ENCODE data around the gene KCNK15. TPM values are rescaled to one million over a fixed set of nuclear protein-coding genes. Genes with fewer than 3 reads are reported as not detected.

Gene KCNK15
- total RNA-seq, 1 experiment from 2014 or later: not detected

GRCh38 chr20:44765091-44765490 is 19.4 kb downstream of the KCNK15 start:
- H3K4me1 ChIP-seq (replicated peaks): no peaks in the 10 kb centered on the region
- H3K4me3 ChIP-seq: no peak overlapping the region
- no peak for DNase-seq (ENCODE audit: low read depth in 1 of 2, low spot score in 2 of 2)
- no peaks in the 10 kb centered on the region for H3K9me3 ChIP-seq (replicated peaks)
- no peak overlapping the region for H3K27ac ChIP-seq
- H3K36me3 ChIP-seq: no peaks in the 10 kb centered on the region
- H3K27me3 ChIP-seq (replicated peaks): peaks cover 43% of the 10 kb centered on the region

GRCh38 chr20:44765701-44766347 is 20.2 kb downstream of the KCNK15 start:
- H3K36me3 ChIP-seq: no peaks in the 10 kb centered on the region
- DNase-seq (ENCODE audit: low read depth in 1 of 2, low spot score in 2 of 2): no peak
- no peak overlapping the region for H3K4me3 ChIP-seq
- H3K9me3 ChIP-seq (replicated peaks): no peaks in the 10 kb centered on the region
- H3K27ac ChIP-seq: no peak overlapping the region
- H3K27me3 ChIP-seq (replicated peaks): peaks cover 42% of the 10 kb centered on the region
- no peaks in the 10 kb centered on the region for H3K4me1 ChIP-seq (replicated peaks)

- no peak for DNase-seq (ENCODE audit: low read depth in 1 of 2, low spot score in 2 of 2)
- no peak overlapping the region for H3K27ac ChIP-seq
- peaks cover 55% of the 10 kb centered on the region for H3K27me3 ChIP-seq (replicated peaks)
- no peak overlapping the region for H3K4me3 ChIP-seq
- H3K9me3 ChIP-seq (replicated peaks): no peaks in the 10 kb centered on the region
- H3K4me1 ChIP-seq (replicated peaks): no peaks in the 10 kb centered on the region
- H3K36me3 ChIP-seq: no peaks in the 10 kb centered on the region
Measured at GRCh38 chr20:44768256-44768655, 22.6 kb downstream of the KCNK15 start.

- DNase-seq (ENCODE audit: low read depth in 1 of 2, low spot score in 2 of 2): no peak
- no peaks in the 10 kb centered on the region for H3K9me3 ChIP-seq (replicated peaks)
- H3K27me3 ChIP-seq (replicated peaks): peaks cover 55% of the 10 kb centered on the region
- no peaks in the 10 kb centered on the region for H3K36me3 ChIP-seq
- no peak overlapping the region for H3K4me3 ChIP-seq
- no peak overlapping the region for H3K27ac ChIP-seq
- no peaks in the 10 kb centered on the region for H3K4me1 ChIP-seq (replicated peaks)
Measured at GRCh38 chr20:44768854-44769480, 23.3 kb downstream of the KCNK15 start.

- no peak overlapping the region for H3K27ac ChIP-seq
- H3K4me1 ChIP-seq (replicated peaks): no peaks in the 10 kb centered on the region
- H3K27me3 ChIP-seq (replicated peaks): peaks cover 51% of the 10 kb centered on the region
- no peaks in the 10 kb centered on the region for H3K36me3 ChIP-seq
- no peaks in the 10 kb centered on the region for H3K9me3 ChIP-seq (replicated peaks)
- no peak for DNase-seq (ENCODE audit: low read depth in 1 of 2, low spot score in 2 of 2)
- H3K4me3 ChIP-seq: no peak overlapping the region
Measured at GRCh38 chr20:44769481-44769863, 23.8 kb downstream of the KCNK15 start.

- Histone ChIP-seq H3K27ac (no peak overlapping the region), H3K27me3 (replicated peaks) (peaks cover 45% of the 10 kb centered on the region), H3K9me3 (replicated peaks) (no peaks in the 10 kb centered on the region), H3K4me1 (replicated peaks) (no peaks in the 10 kb centered on the region), H3K4me3 (no peak overlapping the region), H3K36me3 (no peaks in the 10 kb centered on the region)
- DNase-seq (ENCODE audit: low read depth in 1 of 2, low spot score in 2 of 2): no peak
Measured at GRCh38 chr20:44770484-44771171, 25.0 kb downstream of the KCNK15 start.

GRCh38 chr20:44771172-44771535 is 25.5 kb downstream of the KCNK15 start:
- Histone ChIP-seq H3K27me3 (replicated peaks) (peaks cover 40% of the 10 kb centered on the region), H3K4me3 (no peak overlapping the region), H3K36me3 (no peaks in the 10 kb centered on the region), H3K4me1 (replicated peaks) (no peaks in the 10 kb centered on the region), H3K9me3 (replicated peaks) (no peaks in the 10 kb centered on the region), H3K27ac (no peak overlapping the region)
- DNase-seq (ENCODE audit: low read depth in 1 of 2, low spot score in 2 of 2): no peak

GRCh38 chr20:44772636-44773035 is 27.0 kb downstream of the KCNK15 start:
- H3K9me3 ChIP-seq (replicated peaks): no peaks in the 10 kb centered on the region
- no peak overlapping the region for H3K4me3 ChIP-seq
- H3K27ac ChIP-seq: no peak overlapping the region
- peaks cover 35% of the 10 kb centered on the region for H3K27me3 ChIP-seq (replicated peaks)
- H3K36me3 ChIP-seq: no peaks in the 10 kb centered on the region
- no peaks in the 10 kb centered on the region for H3K4me1 ChIP-seq (replicated peaks)
- no peak for DNase-seq (ENCODE audit: low read depth in 1 of 2, low spot score in 2 of 2)

- Histone ChIP-seq H3K36me3 (no peaks in the 10 kb centered on the region), H3K4me3 (no peak overlapping the region), H3K27ac (no peak overlapping the region), H3K9me3 (replicated peaks) (no peaks in the 10 kb centered on the region), H3K27me3 (replicated peaks) (peaks cover 33% of the 10 kb centered on the region), H3K4me1 (replicated peaks) (no peaks in the 10 kb centered on the region)
- no peak for DNase-seq (ENCODE audit: low read depth in 1 of 2, low spot score in 2 of 2)
Measured at GRCh38 chr20:44773070-44773829, 27.6 kb downstream of the KCNK15 start.

GRCh38 chr20:44776980-44777379 is 31.3 kb downstream of the KCNK15 start:
- DNase-seq (ENCODE audit: low read depth in 1 of 2, low spot score in 2 of 2): no peak
- H3K36me3 ChIP-seq: no peaks in the 10 kb centered on the region
- H3K4me1 ChIP-seq (replicated peaks): no peaks in the 10 kb centered on the region
- H3K27ac ChIP-seq: no peak overlapping the region
- no peaks in the 10 kb centered on the region for H3K9me3 ChIP-seq (replicated peaks)
- H3K27me3 ChIP-seq (replicated peaks): peaks cover 9% of the 10 kb centered on the region; the same call in 1 of the 2 replicates
- H3K4me3 ChIP-seq: no peak overlapping the region

- H3K9me3 ChIP-seq (replicated peaks): no peaks in the 10 kb centered on the region
- DNase-seq (ENCODE audit: low read depth in 1 of 2, low spot score in 2 of 2): peak in 1 of 2 experiments; percentile 22
- H3K27ac ChIP-seq: no peak overlapping the region
- H3K27me3 ChIP-seq (replicated peaks): no peaks in the 10 kb centered on the region; the same call in 1 of the 2 replicates
- H3K36me3 ChIP-seq: no peaks in the 10 kb centered on the region
- no peaks in the 10 kb centered on the region for H3K4me1 ChIP-seq (replicated peaks)
- no peak overlapping the region for H3K4me3 ChIP-seq
Measured at GRCh38 chr20:44780226-44780625, 34.6 kb downstream of the KCNK15 start.

GRCh38 chr20:44781118-44781517 is 35.5 kb downstream of the KCNK15 start:
- H3K9me3 ChIP-seq (replicated peaks): no peaks in the 10 kb centered on the region
- no peak overlapping the region for H3K4me3 ChIP-seq
- no peaks in the 10 kb centered on the region; the same call in 1 of the 2 replicates for H3K27me3 ChIP-seq (replicated peaks)
- no peaks in the 10 kb centered on the region for H3K4me1 ChIP-seq (replicated peaks)
- no peak overlapping the region for H3K27ac ChIP-seq
- DNase-seq (ENCODE audit: low read depth in 1 of 2, low spot score in 2 of 2): no peak
- H3K36me3 ChIP-seq: no peaks in the 10 kb centered on the region

GRCh38 chr20:44781791-44782190 is 36.1 kb downstream of the KCNK15 start:
- Histone ChIP-seq H3K36me3 (no peaks in the 10 kb centered on the region), H3K4me1 (replicated peaks) (no peaks in the 10 kb centered on the region), H3K27ac (no peak overlapping the region), H3K27me3 (replicated peaks) (no peaks in the 10 kb centered on the region; the same call in 1 of the 2 replicates), H3K9me3 (replicated peaks) (no peaks in the 10 kb centered on the region), H3K4me3 (no peak overlapping the region)
- DNase-seq (ENCODE audit: low read depth in 1 of 2, low spot score in 2 of 2): no peak

GRCh38 chr20:44784688-44785087 is 39.0 kb downstream of the KCNK15 start:
- Histone ChIP-seq H3K4me1 (replicated peaks) (no peaks in the 10 kb centered on the region), H3K27me3 (replicated peaks) (peaks cover 8% of the 10 kb centered on the region), H3K9me3 (replicated peaks) (no peaks in the 10 kb centered on the region), H3K27ac (no peak overlapping the region), H3K4me3 (no peak overlapping the region), H3K36me3 (no peaks in the 10 kb centered on the region)
- no peak for DNase-seq (ENCODE audit: low read depth in 1 of 2, low spot score in 2 of 2)
